Endometrium (tissue), 2 donors: ENCODE results near the gene KIAA1549.

Experiments
- FAIRE-seq: peaks from 2 replicates; lab custom pipeline; 2012; peaks lifted over from hg19 to GRCh38; lab: Jason Lieb, UNC
- donor health status: control.
- donor health status: control.

Gene KIAA1549

GRCh38 chr7:138907201-138907847, 73.9 kb downstream of the KIAA1549 start:
- FAIRE-seq = peak; percentile 41

- no peak for FAIRE-seq
Measured at GRCh38 chr7:138903859-138904435, 77.2 kb downstream of the KIAA1549 start.

- no peak for FAIRE-seq
Measured at GRCh38 chr7:138903186-138903820, 77.9 kb downstream of the KIAA1549 start.

GRCh38 chr7:138902161-138902560, 79.0 kb downstream of the KIAA1549 start:
- no peak for FAIRE-seq

- no peak for FAIRE-seq
Measured at GRCh38 chr7:138900035-138900828, 81.0 kb downstream of the KIAA1549 start.

- FAIRE-seq = no peak
Measured at GRCh38 chr7:138898802-138899201, 82.4 kb downstream of the KIAA1549 start.

GRCh38 chr7:138898255-138898654, 82.9 kb downstream of the KIAA1549 start:
- no peak for FAIRE-seq

- FAIRE-seq = no peak
Measured at GRCh38 chr7:138895679-138896078, 85.5 kb downstream of the KIAA1549 start.

GRCh38 chr7:138893258-138893657, 87.9 kb downstream of the KIAA1549 start:
- no peak for FAIRE-seq

GRCh38 chr7:138892812-138893211, 88.4 kb downstream of the KIAA1549 start:
- no peak for FAIRE-seq

- FAIRE-seq = no peak
Measured at GRCh38 chr7:138892006-138892630, 89.1 kb downstream of the KIAA1549 start.

- FAIRE-seq = peak; percentile 87
Measured at GRCh38 chr7:138891446-138891810, 89.8 kb downstream of the KIAA1549 start.

- FAIRE-seq = no peak
Measured at GRCh38 chr7:138890499-138891445, 90.4 kb downstream of the KIAA1549 start.

- FAIRE-seq = no peak
Measured at GRCh38 chr7:138889582-138890498, 91.3 kb downstream of the KIAA1549 start.

- no peak for FAIRE-seq
Measured at GRCh38 chr7:138887872-138888656, 93.1 kb downstream of the KIAA1549 start.

GRCh38 chr7:138887085-138887710, 94.0 kb downstream of the KIAA1549 start:
- no peak for FAIRE-seq

- FAIRE-seq = peak; percentile 54
Measured at GRCh38 chr7:138886501-138886917, 94.7 kb downstream of the KIAA1549 start.

- FAIRE-seq = no peak
Measured at GRCh38 chr7:138885383-138886147, 95.6 kb downstream of the KIAA1549 start.
